IPS DF 4.7 (cell line): ENCODE results near the gene UTY.

Experiments used
- DNase-seq: peaks from one replicate; pipeline ENCODE4 v3.0.0-alpha.2; 2013; ENCODE audit warnings: low spot score; ENCODE audit errors: extremely low read depth

UTY gene

GRCh38 chrY:13416869-13417661 is 62.8 kb downstream of the UTY start:
- DNase-seq, result no peak

DNA sequence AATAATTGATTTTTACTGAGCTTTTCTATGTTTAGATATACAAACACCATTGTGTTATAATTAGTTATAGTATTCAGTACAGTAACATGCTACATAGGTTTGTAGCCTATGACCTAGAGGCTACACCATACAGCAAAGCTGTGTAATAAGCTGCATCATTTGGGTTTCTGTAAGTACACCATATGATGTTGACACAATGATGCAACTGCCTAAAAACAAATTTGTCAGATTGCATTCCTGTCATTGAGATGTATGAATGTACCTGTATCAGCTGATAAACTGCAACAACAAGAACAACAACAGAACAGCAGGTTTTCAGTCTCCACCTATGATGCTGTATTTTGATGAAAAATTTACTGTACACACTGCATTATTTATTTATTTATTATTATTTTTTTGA is 64.3 kb downstream of the UTY start:
- DNase-seq, result no peak

- no peak for DNase-seq
Measured at GRCh38 chrY:13398876-13399275, 81.0 kb downstream of the UTY start.

- DNase-seq, result no peak
Measured at GRCh38 chrY:13381110-13381683, 98.6 kb downstream of the UTY start.

- DNase-seq, result no peak
Measured at GRCh38 chrY:13370868-13371800, 108.7 kb downstream of the UTY start.

- DNase-seq, result no peak
Measured at GRCh38 chrY:13370245-13370644, 109.6 kb downstream of the UTY start.

GRCh38 chrY:13368513-13368845 is 111.4 kb downstream of the UTY start:
- DNase-seq, result no peak

- DNase-seq, result no peak
Measured at GRCh38 chrY:13363641-13364040, 116.2 kb downstream of the UTY start.

GRCh38 chrY:13362662-13363061 is 117.2 kb downstream of the UTY start:
- no peak for DNase-seq

- DNase-seq, result no peak
Measured at GRCh38 chrY:13361656-13362636, 117.9 kb downstream of the UTY start.

- DNase-seq, result no peak
Measured at GRCh38 chrY:13351443-13351842, 128.4 kb downstream of the UTY start.

DNA sequence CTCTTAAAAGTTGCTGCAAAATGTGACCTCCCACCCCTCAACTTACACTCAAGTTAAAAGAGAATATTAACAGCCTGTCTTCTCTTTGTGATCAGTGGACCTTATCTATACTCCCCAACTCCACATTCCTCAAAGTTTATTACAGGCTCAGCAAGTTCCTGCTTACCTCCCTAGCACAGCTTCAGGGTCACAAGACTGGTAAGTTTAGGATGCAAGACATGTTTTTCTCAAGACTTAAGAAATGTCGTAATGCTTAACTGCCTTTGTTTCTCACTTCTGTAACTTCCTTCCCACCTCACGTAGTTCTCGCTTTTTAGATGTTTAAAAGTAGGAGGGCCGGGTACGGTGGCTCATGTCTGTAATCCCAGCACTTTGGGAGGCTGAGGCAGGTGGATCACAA is 132.7 kb downstream of the UTY start:
- no peak for DNase-seq

DNA sequence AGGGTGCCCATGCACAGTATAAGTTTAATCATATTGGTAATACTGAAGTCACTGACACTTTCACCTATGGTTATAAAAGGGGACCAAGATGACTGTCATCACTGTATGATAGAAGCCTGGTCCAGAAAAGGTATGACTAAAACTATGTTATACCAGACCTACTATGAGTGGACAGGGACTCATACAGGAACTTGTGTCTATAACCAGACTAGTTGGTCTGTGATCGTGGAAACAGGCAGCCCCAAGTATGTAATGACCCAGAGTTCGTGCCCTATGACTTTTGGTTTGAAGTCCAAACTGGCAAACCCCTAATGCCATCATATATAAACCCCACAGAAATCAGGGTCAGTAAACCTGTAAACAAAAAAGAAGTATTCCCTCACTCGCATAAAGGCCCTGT is 134.3 kb downstream of the UTY start:
- no peak for DNase-seq

DNA sequence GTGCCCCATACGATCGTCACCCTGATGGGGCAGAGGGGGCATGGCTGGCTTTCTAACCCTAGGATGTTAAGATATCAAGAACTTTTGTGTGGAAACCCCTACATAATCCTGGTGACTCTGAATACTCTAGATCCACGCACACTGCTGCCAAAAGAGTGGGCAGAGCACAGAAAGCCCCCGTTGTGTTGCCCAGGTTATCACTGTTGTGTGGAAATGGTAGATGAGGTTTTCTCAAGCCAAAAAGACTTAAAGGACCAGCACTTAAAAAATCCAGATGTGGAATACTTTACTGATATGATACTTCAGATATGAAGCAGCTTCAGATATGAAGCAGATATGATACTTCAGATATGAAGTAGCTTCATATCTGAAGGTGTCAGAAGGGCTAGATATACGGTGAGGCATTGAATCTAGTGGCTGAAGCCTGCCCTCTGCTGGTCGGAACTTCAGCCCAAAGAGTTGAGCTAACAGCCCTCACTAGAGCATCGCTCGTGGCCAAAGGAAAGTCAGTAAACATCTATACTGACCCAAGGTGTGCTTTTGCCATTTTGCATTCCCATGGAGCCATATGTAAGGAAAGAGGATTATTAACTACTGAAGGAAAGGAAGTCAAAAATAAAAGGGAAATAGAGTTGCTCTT is 136.4 kb downstream of the UTY start:
- no peak for DNase-seq

DNA sequence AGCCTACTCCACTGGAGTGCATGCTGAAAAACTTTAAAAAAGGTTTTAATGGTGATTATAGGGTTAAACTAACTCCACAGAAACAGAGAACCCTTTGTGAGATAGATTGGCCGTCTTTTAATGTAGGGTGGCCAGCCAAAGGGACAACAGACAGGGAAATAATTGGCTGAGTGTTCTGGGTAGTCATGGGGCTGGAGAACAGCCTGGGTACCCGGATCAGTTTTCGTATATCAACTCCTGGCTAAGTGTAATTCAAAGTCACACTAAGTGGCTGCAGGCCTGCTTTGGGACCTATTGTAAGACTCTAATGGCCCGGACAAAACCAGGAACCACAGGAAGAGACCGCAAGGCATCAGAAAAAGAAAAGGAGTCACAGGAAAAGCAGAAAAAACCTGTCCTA is 139.9 kb downstream of the UTY start:
- DNase-seq, result no peak

DNA sequence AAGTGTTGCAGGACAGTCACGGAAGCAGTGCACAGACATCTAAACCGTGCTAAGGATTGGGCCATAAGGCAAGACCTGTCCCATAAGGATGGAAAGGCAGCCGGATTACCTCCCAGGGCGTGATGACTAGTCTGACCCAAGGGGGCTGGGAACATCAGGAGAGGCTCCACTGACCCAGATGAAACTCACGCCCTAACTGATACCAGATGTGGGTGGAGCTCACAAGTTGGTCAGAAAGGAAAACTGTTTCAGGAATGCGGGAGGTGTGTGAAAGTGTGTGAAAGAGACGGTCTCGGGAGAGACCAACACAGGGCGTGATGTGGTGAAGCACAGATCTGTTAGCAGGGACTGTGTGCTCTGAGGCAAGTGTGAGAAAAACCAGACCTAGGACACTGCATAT is 140.5 kb downstream of the UTY start:
- no peak for DNase-seq

GRCh38 chrY:13338711-13339110 is 141.1 kb downstream of the UTY start:
- DNase-seq, result no peak

- no peak for DNase-seq
Measured at GRCh38 chrY:13337934-13338333, 141.9 kb downstream of the UTY start.

DNA sequence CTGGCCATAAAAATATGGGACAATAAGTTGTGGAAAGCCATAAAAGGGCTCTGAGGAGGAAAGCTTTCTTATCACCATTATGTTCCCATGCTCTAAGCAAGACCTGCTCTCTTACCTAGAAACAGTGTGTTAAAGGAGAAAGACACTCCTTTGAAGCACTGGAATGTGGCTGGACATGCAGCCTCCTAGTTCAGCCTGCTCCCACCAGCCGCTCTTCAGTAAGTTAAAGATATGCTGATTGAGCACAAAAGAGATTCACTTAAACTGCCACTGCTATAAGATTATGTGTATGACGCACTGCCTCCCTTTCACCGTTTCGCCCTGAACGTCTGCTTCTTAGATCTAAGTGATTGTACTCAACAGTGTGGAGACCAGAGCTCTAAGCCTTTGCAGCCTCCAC is 146.0 kb downstream of the UTY start:
- no peak for DNase-seq

DNA sequence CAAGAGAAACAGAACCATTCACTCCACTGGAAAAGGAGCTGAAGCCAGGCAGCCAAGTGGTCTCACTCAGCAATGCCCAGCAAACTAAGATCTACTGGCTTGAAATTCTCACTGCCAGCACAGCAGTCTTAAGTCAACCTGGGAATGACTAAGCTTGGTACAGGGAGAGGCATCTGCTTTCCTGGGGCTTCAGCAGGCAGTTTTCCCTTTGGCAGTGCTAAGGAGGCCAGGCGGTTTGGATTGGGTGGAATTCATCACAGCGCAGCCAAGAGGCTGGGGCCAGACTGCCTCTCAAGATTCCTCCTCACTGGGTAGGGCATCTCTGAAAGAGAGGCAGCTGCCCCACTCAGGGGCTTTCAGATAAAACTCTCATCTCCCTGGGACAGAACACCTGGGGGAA is 149.2 kb downstream of the UTY start:
- DNase-seq, result no peak

- no peak for DNase-seq
Measured at GRCh38 chrY:13312966-13313365, 166.9 kb downstream of the UTY start.
